HG03025 (cell line): ENCODE measurements around the gene RNASE8.

Experiments
- ATAC-seq: cut with Tn5 transposase; IDR thresholded peaks from one replicate; pipeline ENCODE4 v1.9.1; 2021; ENCODE audit warnings: mild to moderate bottlenecking, moderate library complexity; ENCODE audit not compliant: unreplicated experiment, low FRiP score

Gene RNASE8

GRCh38 chr14:21071225-21072030 lies 13.8 kb downstream of the RNASE8 start:
- no peak for ATAC-seq

DNA sequence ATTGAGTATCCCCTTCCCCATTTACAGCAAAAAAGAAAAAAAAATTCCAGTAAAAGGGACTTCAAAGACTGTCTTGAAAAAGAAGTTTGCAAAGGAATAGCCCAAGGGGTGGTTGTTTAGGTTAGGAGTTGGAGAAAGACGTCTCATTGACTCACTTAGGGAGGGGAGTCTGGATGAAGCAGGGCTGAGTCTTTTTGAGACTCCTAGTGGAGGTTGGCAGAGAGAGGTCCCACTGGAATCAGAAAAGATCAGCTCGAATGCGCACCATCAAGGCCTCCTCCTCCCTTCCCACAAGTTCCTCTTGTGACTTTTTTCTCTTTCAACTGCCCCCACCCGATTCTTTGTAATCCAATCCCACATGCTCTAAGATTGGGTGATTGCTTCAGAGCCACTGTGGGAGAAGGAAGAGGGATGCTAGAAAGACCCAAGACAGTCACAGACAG lies 14.4 kb downstream of the RNASE8 start:
- no peak for ATAC-seq

DNA sequence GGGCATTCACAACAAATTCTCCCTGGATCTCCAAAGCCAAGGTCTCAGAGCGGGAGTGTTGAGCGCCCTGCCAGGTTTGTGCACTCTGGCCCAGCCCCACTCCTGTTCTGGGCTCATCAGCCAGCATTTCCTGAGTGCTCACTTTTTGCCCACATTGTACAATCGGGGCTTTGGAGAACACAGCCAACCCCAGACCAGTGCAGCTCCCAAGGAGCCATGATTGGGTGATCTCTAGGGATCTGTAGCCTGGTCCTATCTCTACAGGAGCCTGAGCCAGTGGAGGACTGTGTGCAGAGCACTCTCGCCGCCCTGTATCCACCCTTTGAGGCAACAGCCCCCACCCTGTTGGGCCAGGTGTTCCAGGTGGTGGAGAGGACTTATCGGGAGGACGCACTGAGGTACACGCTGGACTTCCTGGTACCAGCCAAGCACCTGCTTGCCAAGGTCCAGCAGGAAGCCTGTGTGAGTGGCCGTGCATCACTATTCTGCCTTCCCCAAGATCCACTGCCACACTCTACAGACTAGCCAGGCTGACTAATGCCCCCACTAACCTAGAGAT lies 15.2 kb downstream of the RNASE8 start:
- ATAC-seq: no peak

DNA sequence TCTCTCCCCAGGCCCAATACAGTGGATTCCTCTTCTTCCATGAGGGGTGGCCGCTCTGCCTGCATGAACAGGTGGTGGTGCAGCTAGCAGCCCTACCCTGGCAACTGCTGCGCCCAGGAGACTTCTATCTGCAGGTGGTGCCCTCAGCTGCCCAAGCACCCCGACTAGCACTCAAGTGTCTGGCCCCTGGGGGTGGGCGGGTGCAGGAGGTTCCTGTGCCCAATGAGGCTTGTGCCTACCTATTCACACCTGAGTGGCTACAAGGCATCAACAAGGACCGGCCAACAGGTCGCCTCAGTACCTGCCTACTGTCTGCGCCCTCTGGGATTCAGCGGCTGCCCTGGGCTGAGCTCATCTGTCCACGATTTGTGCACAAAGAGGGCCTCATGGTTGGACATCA lies 16.3 kb downstream of the RNASE8 start:
- no peak for ATAC-seq

DNA sequence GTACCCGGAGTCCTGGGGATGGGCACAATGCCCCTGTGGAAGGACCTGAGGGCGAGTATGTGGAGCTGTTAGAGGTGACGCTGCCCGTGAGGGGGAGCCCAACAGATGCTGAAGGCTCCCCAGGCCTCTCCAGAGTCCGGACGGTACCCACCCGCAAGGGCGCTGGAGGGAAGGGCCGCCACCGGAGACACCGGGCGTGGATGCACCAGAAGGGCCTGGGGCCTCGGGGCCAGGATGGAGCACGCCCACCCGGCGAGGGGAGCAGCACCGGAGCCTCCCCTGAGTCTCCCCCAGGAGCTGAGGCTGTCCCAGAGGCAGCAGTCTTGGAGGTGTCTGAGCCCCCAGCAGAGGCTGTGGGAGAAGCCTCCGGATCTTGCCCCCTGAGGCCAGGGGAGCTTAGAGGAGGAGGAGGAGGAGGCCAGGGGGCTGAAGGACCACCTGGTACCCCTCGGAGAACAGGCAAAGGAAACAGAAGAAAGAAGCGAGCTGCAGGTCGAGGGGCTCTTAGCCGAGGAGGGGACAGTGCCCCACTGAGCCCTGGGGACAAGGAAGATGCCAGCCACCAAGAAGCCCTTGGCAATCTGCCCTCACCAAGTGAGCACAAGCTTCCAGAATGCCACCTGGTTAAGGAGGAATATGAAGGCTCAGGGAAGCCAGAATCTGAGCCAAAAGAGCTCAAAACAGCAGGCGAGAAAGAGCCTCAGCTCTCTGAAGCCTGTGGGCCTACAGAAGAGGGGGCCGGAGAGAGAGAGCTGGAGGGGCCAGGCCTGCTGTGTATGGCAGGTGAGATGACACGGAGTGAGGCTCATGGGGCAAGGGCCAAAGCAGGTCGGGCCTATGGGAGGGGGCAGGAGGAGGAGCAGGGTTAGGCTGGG lies 17.0 kb downstream of the RNASE8 start:
- no peak for ATAC-seq

DNA sequence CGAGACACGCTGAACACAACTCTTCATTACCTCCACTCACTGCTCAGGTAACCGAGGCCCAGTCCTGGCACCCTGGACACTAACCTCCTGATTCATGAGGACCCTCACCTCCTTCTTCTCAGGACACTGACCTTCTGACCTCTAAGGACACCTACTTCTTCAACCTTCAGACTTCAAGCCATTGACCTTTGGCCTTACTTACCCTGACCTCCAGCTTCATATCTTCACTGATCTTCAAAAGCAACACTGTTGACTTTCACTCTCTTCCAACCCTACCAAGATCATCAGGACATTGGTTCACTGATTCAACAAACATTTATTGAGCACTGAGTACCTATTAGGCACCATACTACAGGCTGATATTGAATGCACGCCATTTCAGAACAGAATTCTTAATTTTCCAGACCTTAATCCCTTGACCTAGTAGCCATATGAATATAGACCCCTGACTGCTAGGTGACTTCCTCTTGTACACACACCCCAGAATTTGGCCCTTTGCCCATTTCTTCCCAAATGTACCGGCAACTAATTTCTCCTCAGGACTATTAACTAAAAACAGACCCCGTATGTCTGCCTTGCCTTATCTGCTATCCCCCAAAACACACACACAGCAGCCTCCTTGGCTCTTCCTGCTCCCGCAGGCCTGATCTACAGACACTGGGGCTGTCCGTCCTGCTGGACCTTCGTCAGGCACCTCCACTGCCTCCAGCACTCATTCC lies 18.3 kb downstream of the RNASE8 start:
- no peak for ATAC-seq

- no peak for ATAC-seq
Observed at GRCh38 chr14:21077672-21078071, 20.1 kb downstream of the RNASE8 start.

- ATAC-seq: no peak
Observed at GRCh38 chr14:21078287-21078686, 20.7 kb downstream of the RNASE8 start.

GRCh38 chr14:21078726-21079125 lies 21.1 kb downstream of the RNASE8 start:
- ATAC-seq: no peak

DNA sequence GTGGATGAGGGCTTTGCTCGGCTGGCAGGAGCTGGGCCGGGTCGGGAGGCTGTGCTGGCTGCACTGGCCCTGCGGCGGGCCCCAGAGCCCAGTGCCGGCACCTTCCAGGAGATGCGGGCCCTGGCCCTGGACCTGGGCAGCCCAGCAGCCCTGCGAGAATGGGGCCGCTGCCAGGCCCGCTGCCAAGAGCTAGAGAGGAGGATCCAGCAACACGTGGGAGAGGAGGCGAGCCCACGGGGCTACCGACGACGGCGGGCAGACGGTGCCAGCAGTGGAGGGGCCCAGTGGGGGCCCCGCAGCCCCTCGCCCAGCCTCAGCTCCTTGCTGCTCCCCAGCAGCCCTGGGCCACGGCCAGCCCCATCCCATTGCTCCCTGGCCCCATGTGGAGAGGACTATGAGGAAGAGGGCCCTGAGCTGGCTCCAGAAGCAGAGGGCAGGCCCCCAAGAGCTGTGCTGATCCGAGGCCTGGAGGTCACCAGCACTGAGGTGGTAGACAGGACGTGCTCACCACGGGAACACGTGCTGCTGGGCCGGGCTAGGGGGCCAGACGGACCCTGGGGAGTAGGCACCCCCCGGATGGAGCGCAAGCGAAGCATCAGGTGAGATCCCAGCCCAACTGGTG lies 24.0 kb downstream of the RNASE8 start:
- no peak for ATAC-seq

DNA sequence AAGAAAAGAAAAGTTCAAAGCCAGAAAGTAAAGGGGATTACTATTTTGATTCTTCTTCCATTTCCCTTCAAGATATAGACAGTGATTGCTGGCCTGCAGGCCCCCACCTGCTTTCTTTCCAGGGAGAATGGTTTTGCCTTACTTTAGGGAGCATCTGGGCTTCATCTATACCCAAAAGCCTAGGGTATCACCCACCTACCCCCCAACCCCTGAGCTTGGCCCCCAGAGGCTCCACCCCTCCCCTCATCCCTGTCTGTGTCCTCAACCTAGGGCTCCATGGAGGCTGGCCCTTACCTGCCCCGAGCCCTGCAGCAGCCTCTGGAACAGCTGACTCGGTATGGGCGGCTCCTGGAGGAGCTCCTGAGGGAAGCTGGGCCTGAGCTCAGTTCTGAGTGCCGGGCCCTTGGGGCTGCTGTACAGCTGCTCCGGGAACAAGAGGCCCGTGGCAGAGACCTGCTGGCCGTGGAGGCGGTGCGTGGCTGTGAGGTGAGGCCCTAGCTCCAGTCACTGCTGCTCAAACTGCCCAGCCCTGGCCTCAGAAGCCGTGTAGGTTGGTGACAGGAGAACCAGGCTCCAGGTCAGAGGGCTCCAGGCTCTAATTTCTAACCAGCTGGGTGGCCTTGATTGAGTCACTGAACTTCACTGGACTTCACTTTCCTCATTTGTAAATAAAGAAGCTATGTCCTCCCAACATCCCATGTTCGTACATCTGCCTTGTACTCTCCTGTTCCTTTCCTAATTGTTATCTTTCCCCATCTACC lies 26.1 kb downstream of the RNASE8 start:
- ATAC-seq: no peak

DNA sequence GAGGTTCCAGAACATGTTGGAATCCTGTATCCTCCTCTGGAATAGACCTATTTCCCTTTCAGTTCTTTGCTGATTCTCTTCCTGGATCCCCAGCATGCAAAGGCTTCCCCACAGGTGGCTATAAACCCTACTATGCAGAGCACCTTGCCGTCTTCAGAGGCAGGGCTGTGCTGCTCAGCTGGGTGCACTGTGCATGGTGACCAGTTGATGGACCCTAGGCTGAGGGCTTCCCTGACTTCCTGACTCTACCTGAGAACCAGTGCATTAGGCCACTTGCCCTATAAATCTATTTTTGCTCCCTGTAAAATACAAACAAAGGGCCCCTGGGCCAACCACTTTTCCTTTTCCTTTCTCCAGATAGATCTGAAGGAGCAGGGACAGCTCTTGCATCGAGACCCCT lies 26.8 kb downstream of the RNASE8 start:
- ATAC-seq: no peak

DNA sequence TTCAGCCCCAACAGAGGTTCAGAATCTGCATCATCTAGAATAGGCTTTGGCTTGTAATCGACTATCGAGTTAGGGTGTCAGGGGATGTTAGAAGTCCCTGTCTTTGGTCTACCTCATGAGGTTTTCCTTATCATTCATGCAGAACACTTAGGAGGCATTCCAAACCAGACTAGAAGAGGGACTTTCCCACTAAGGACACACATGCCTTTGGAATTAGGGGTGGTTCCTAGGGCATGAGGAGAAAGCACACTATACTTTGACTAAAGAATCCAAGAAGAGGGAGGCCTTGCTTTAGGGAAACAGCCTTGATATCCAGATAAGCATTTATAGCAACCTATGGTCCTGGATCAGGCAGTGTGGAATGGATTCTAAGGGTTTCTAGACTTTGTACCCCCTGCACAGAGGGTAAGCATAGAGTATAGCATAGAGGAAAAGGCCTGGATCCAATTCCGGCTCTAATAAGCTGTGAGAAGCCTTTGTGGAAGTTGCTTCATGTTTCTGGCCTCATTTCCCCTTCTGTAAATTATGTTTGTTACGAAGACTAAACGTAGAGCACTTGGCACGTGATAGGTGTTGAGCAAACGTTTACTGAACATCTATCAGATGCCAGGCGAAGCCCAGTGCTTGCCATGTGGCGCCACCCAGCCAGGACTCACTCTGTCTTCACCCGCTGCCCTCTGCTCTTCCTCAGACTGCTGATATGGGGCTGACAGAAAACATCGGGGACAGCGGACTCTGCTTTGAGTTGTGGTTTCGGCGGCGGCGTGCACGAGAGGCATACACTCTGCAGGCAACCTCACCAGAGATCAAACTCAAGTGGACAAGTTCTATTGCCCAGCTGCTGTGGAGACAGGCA lies 27.6 kb downstream of the RNASE8 start:
- no peak for ATAC-seq

GRCh38 chr14:21086908-21087293 lies 29.3 kb downstream of the RNASE8 start:
- ATAC-seq: no peak

GRCh38 chr14:21087294-21088091 lies 29.9 kb downstream of the RNASE8 start:
- ATAC-seq: no peak

GRCh38 chr14:21088687-21089086 lies 31.1 kb downstream of the RNASE8 start:
- no peak for ATAC-seq

DNA sequence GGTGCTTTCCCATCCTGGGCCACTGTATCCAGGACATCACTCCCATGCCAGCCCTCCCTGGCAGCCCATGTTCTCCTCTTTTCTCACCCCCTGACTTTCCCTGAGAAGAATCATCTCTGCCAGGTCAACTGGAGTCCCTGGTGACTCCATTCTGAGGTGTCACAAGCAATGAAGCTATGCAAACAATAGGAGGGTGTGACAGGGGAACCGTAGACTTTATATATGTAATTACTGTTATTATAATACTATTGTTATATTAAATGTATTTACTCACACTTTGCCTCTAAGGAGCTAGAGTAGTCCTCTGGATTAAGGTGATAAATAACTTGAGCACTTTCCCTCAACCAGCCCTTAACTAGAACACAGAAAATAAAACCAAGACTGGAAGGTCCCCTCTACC lies 31.6 kb downstream of the RNASE8 start:
- ATAC-seq: no peak

DNA sequence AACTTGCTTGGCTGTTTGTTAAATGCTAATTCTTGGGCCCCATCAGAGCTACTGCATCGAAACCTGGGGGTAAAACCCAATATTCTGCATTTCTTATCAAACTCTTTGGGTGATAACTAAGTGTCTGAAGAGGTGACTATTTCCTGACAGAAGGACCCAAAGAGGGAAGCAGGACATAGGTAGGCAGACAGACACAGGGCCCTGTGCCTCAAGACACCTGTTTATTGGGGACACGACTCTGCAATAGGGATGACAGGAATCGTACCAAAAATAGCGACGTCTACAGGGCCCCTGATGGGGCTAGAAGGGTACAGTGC lies 32.2 kb downstream of the RNASE8 start:
- no peak for ATAC-seq
